ENCODE measurements around the gene HENMT1.

The HENMT1 gene

GRCh38 chr1:108617008-108617723, 43.7 kb downstream of the HENMT1 start:
- no peak overlapping the region for H3K4me3 Mint-ChIP-seq
- no peak overlapping the region for H3K27ac Mint-ChIP-seq
- no peaks in the 10 kb centered on the region for H3K9me3 Mint-ChIP-seq (ENCODE audit: low read depth)
- H3K36me3 Mint-ChIP-seq: no peaks in the 10 kb centered on the region
- H3K27me3 Mint-ChIP-seq: no peaks in the 10 kb centered on the region
- no peaks in the 10 kb centered on the region for H3K4me1 Mint-ChIP-seq (ENCODE audit: low read depth)

- Mint-ChIP-seq H3K9me3 (ENCODE audit: low read depth) (no peaks in the 10 kb centered on the region), H3K4me1 (ENCODE audit: low read depth) (no peaks in the 10 kb centered on the region), H3K27me3 (no peaks in the 10 kb centered on the region), H3K27ac (no peak overlapping the region), H3K36me3 (no peaks in the 10 kb centered on the region), H3K4me3 (no peak overlapping the region)
These were observed 45.3 kb downstream of the HENMT1 start for GRCh38 chr1:108615544-108615943.

GRCh38 chr1:108612496-108612895, 48.4 kb downstream of the HENMT1 start:
- no peaks in the 10 kb centered on the region for H3K9me3 Mint-ChIP-seq (ENCODE audit: low read depth)
- H3K27me3 Mint-ChIP-seq: no peaks in the 10 kb centered on the region
- H3K27ac Mint-ChIP-seq: no peak overlapping the region
- peaks cover 13% of the 10 kb centered on the region for H3K36me3 Mint-ChIP-seq
- no peaks in the 10 kb centered on the region for H3K4me1 Mint-ChIP-seq (ENCODE audit: low read depth)
- no peak overlapping the region for H3K4me3 Mint-ChIP-seq

DNA sequence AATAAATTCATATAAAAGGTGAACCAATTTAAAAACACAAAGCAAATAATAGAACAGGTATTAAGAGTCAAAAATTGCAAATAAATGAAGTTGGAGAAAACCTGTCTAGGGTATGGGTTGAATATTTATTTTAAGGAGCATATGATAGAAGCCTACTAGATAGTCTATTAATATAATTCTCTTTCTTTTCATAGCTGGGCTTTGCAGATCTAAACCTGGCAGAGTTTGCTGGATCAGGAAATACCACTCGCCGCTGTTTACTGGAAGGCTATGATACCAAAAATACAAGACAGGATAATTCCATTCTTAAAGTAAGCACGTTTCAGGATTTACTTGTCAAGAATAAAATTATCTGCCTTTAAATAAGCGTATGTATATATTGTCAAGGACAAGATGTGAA, 48.9 kb downstream of the HENMT1 start:
- no peaks in the 10 kb centered on the region for H3K4me1 Mint-ChIP-seq (ENCODE audit: low read depth)
- peaks cover 13% of the 10 kb centered on the region for H3K36me3 Mint-ChIP-seq
- no peak overlapping the region for H3K4me3 Mint-ChIP-seq
- no peak overlapping the region for H3K27ac Mint-ChIP-seq
- H3K27me3 Mint-ChIP-seq: no peaks in the 10 kb centered on the region
- no peaks in the 10 kb centered on the region for H3K9me3 Mint-ChIP-seq (ENCODE audit: low read depth)

GRCh38 chr1:108610073-108610472, 50.8 kb downstream of the HENMT1 start:
- no peak overlapping the region for H3K27ac Mint-ChIP-seq
- no peak overlapping the region for H3K4me3 Mint-ChIP-seq
- H3K9me3 Mint-ChIP-seq (ENCODE audit: low read depth): no peaks in the 10 kb centered on the region
- no peaks in the 10 kb centered on the region for H3K4me1 Mint-ChIP-seq (ENCODE audit: low read depth)
- H3K36me3 Mint-ChIP-seq: peaks cover 15% of the 10 kb centered on the region
- H3K27me3 Mint-ChIP-seq: no peaks in the 10 kb centered on the region

DNA sequence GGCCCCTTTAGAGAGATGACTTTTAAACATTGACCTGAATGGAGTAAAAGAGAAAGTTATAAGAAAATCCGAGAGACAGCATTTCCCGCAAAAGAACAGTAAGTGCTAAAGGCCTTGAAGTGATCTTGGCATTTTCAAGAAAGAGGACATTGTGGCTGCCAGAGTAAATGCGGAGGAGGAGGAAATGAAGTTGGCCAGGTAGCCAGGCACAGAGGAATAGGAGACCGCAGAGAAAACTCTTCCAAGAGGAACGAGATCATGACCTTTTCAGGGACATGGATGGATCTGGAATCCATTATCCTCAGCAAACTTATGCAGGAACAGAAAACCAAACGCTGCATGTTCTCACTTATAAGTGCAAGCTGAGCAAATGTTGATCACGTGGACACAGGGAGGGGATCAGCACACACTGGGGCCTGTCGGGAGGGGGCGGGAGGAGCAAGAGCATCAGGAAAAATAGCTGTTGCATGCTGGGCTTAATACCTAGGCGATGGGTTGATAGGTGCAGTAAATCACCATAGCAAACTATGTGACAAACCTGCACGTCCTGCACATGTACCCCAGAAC, 51.3 kb downstream of the HENMT1 start:
- Mint-ChIP-seq H3K9me3 (ENCODE audit: low read depth) (no peaks in the 10 kb centered on the region), H3K27me3 (no peaks in the 10 kb centered on the region), H3K4me1 (ENCODE audit: low read depth) (no peaks in the 10 kb centered on the region), H3K4me3 (no peak overlapping the region), H3K36me3 (peaks cover 15% of the 10 kb centered on the region), H3K27ac (no peak overlapping the region)

GRCh38 chr1:108606478-108606877, 54.4 kb downstream of the HENMT1 start:
- H3K4me3 Mint-ChIP-seq: no peak overlapping the region
- H3K27ac Mint-ChIP-seq: no peak overlapping the region
- no peaks in the 10 kb centered on the region for H3K4me1 Mint-ChIP-seq (ENCODE audit: low read depth)
- no peaks in the 10 kb centered on the region for H3K9me3 Mint-ChIP-seq (ENCODE audit: low read depth)
- H3K27me3 Mint-ChIP-seq: no peaks in the 10 kb centered on the region
- H3K36me3 Mint-ChIP-seq: peaks cover 19% of the 10 kb centered on the region

DNA sequence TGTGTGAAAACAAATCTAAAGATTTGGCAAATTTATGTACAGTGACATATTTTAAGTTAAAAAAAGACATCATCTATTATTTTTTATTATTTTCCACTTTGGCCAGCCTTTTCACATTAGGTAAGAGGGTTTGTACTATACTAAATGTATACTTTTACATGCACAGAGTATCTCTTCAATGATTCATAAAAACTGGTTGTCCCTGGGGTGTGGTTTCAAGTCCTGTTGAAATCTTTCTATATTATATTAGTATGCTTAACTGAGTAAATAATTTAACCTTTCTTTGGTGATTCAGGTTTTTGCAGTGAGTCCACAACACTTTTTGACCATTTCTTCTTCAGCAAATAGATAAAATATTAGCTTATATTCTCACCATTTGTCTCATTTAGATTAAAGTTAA, 55.3 kb downstream of the HENMT1 start:
- H3K9me3 Mint-ChIP-seq (ENCODE audit: low read depth): no peaks in the 10 kb centered on the region
- no peaks in the 10 kb centered on the region for H3K27me3 Mint-ChIP-seq
- no peak overlapping the region for H3K4me3 Mint-ChIP-seq
- no peak overlapping the region for H3K27ac Mint-ChIP-seq
- H3K36me3 Mint-ChIP-seq: peaks cover 19% of the 10 kb centered on the region
- H3K4me1 Mint-ChIP-seq (ENCODE audit: low read depth): no peaks in the 10 kb centered on the region

DNA sequence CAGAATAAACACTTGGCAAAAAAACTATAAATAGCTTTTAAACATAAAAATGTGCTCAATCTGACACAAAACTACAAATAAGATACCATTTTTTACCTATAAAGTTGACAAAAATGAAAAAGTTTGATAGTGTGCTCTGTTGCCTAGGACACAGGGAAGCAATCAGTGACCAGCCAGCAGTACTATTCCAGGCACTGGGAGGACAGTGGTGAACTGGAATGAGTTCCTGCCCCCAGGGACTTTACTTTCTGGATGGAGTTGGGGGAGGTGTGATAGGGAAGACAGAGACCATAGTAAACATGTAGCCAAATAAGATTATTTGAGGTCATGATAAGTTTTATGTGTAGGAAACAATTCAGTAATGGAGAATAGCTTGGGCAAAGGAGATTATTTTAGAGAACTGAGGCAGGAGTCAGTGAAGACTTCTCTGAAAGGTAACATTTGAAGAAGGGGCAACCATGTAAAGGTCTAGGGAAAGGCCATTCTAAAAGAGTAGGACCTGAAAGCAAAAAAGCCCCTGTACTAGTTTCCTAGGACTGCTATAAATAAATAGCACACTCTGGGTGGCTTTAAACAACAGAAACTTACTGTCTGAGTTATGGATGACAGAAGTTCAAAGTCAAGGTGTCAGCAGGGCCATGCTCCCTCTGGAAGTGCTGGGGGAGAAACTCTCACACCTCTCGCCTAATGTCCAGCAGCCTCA, 59.0 kb downstream of the HENMT1 start:
- H3K4me1 Mint-ChIP-seq (ENCODE audit: low read depth): peaks cover 2% of the 10 kb centered on the region
- peaks cover 8% of the 10 kb centered on the region for H3K36me3 Mint-ChIP-seq
- H3K4me3 Mint-ChIP-seq: no peak overlapping the region
- no peaks in the 10 kb centered on the region for H3K9me3 Mint-ChIP-seq (ENCODE audit: low read depth)
- no peak overlapping the region for H3K27ac Mint-ChIP-seq
- no peaks in the 10 kb centered on the region for H3K27me3 Mint-ChIP-seq

DNA sequence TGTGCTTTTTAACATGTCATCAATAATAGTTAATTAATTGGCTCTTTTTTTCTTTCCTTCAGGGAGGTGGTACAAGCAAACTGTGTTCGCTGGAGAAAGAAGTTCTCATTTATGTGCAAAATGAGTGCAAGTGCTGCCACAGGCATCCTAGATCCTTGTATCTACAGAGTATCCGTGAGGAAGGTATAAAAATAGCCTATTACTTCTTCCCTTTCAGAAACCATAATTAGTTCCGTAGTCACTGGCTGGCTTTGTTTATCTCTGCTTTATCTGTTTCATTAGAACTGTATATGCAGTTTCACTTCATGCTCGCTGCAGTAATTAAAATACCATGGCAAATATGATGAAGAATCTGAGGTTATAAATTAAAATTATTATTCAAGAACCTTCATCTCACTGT, 60.4 kb downstream of the HENMT1 start:
- H3K36me3 Mint-ChIP-seq: peaks cover 7% of the 10 kb centered on the region

GRCh38 chr1:108598340-108598739, 62.6 kb downstream of the HENMT1 start:
- Mint-ChIP-seq H3K27ac (no peak overlapping the region), H3K4me3 (no peak overlapping the region), H3K27me3 (no peaks in the 10 kb centered on the region), H3K4me1 (ENCODE audit: low read depth) (peaks cover 12% of the 10 kb centered on the region), H3K9me3 (ENCODE audit: low read depth) (no peaks in the 10 kb centered on the region), H3K36me3 (peaks cover 11% of the 10 kb centered on the region)

More for the DNA sequence above, 60.4 kb downstream of the HENMT1 start:
- Mint-ChIP-seq H3K4me3 (no peak overlapping the region), H3K27ac (no peak overlapping the region), H3K27me3 (no peaks in the 10 kb centered on the region), H3K9me3 (ENCODE audit: low read depth) (no peaks in the 10 kb centered on the region), H3K4me1 (ENCODE audit: low read depth) (peaks cover 5% of the 10 kb centered on the region)

Measured in activated naive CD8-positive, alpha-beta T cell (primary cell).